HepG2 (cell line): ENCODE results near the gene SATB2. TPM values are rescaled to one million over a fixed set of nuclear protein-coding genes. Genes with fewer than 3 reads are reported as not detected.

Experiments
- ARID5B ChIP-seq: IDR thresholded peaks from 2 replicates; pipeline ENCODE4 v1.4.0; 2020; ENCODE audit warnings: mild to moderate bottlenecking, missing genetic modification reagents
- BATF2 ChIP-seq: sonication (generic); formaldehyde crosslinking; IDR thresholded peaks from 2 replicates; pipeline ENCODE4 v1.8.0; 2022; ENCODE audit warnings: mild to moderate bottlenecking, missing genetic modification reagents, moderate library complexity
- CCDC6 ChIP-seq: sonication (generic); formaldehyde crosslinking; IDR thresholded peaks from 2 replicates; pipeline ENCODE4 v1.8.1; 2022; ENCODE audit warnings: mild to moderate bottlenecking, missing genetic modification reagents, moderate library complexity
- DNMT1 ChIP-seq: sonication (generic); formaldehyde crosslinking; IDR thresholded peaks from 2 replicates; pipeline ENCODE4 v1.5.1; 2020; ENCODE audit warnings: mild to moderate bottlenecking, missing genetic modification reagents
- FOXC1 ChIP-seq: sonication (generic); formaldehyde crosslinking; IDR thresholded peaks from 2 replicates; pipeline ENCODE4 v1.8.0; 2022; ENCODE audit warnings: mild to moderate bottlenecking, missing genetic modification reagents, borderline replicate concordance
- GPBP1L1 ChIP-seq: sonication (generic); formaldehyde crosslinking; IDR thresholded peaks from 2 replicates; pipeline ENCODE4 v1.5.0; 2020; ENCODE audit warnings: mild to moderate bottlenecking, missing genetic modification reagents
- HHEX ChIP-seq: IDR thresholded peaks from 2 replicates; pipeline ENCODE4 v1.6.1; 2016; ENCODE audit warnings: control low read depth
- KLF12 ChIP-seq: sonication (generic); formaldehyde crosslinking; IDR thresholded peaks from 2 replicates; pipeline ENCODE4 v1.4.0; 2020; ENCODE audit warnings: missing genetic modification reagents, borderline replicate concordance
- SP4 ChIP-seq: sonication (generic); formaldehyde crosslinking; IDR thresholded peaks from 2 replicates; pipeline ENCODE4 v1.8.1; 2023; ENCODE audit warnings: mild to moderate bottlenecking, missing genetic modification reagents
- TERF1 ChIP-seq: sonication (generic); formaldehyde crosslinking; IDR thresholded peaks from 2 replicates; pipeline ENCODE4 v1.8.0; 2022; ENCODE audit warnings: mild to moderate bottlenecking, missing genetic modification reagents, moderate library complexity
- WIZ ChIP-seq: sonication (generic); formaldehyde crosslinking; IDR thresholded peaks from 2 replicates; pipeline ENCODE4 v1.5.1; 2020; ENCODE audit warnings: mild to moderate bottlenecking, missing genetic modification reagents
- YEATS2 ChIP-seq: sonication (generic); formaldehyde crosslinking; IDR thresholded peaks from 2 replicates; pipeline ENCODE4 v1.4.0; 2020; ENCODE audit warnings: missing genetic modification reagents, borderline replicate concordance
- ZBTB3 ChIP-seq: sonication (generic); formaldehyde crosslinking; IDR thresholded peaks from 2 replicates; pipeline ENCODE4 v1.4.0; 2020; ENCODE audit warnings: low read depth, mild to moderate bottlenecking, moderate library complexity, missing genetic modification reagents, borderline replicate concordance
- ZFP82 ChIP-seq: sonication (generic); formaldehyde crosslinking; IDR thresholded peaks from 2 replicates; pipeline ENCODE4 v1.5.1; 2020; ENCODE audit warnings: mild to moderate bottlenecking, missing genetic modification reagents, borderline replicate concordance
- ZNF234 ChIP-seq: sonication (generic); formaldehyde crosslinking; conservative IDR thresholded peaks from 2 replicates; pipeline ENCODE4 v1.5.1; 2020; ENCODE audit warnings: mild to moderate bottlenecking, missing genetic modification reagents
- ZNF256 ChIP-seq: sonication (generic); formaldehyde crosslinking; conservative IDR thresholded peaks from 2 replicates; pipeline ENCODE4 v1.4.0; 2020; ENCODE audit warnings: missing genetic modification reagents
- ZNF800 ChIP-seq: sonication (generic); formaldehyde crosslinking; IDR thresholded peaks from 2 replicates; pipeline ENCODE4 v1.4.0; 2020; ENCODE audit warnings: missing genetic modification reagents
- ZNF850 ChIP-seq: sonication (generic); formaldehyde crosslinking; conservative IDR thresholded peaks from 2 replicates; pipeline ENCODE4 v1.9.0; 2021; ENCODE audit warnings: mild to moderate bottlenecking, missing genetic modification reagents
- ZNF891 ChIP-seq: sonication (generic); formaldehyde crosslinking; IDR thresholded peaks from 2 replicates; pipeline ENCODE4 v1.5.0; 2020; ENCODE audit warnings: mild to moderate bottlenecking, missing genetic modification reagents
- polyA plus RNA-seq, 8 experiments: library from polyadenylated mRNA; depleted of rRNA in 3 of 8; stranded (reverse) in 7 of 8; unstranded in 1 of 8; fragments of >200 nt; fragmentation: Illumina TruSeq in 4 of 8; extraction: Trizol in 4 of 8; gene quantifications; 2 replicates each; pipeline versions ENCODE4 v1.2.1 to v1.2.3, GENCODE V29; 2011 to 2016; ENCODE audit warnings: low read depth in 4 of 8, missing spikeins in 1 of 8, mixed read lengths in 1 of 8; ENCODE audit not compliant: insufficient read depth in 1 of 8
- total RNA-seq, 5 experiments: library from RNA; depleted of rRNA; stranded (reverse); fragments of >200 nt; fragmentation: Illumina TruSeq; extraction: Trizol; gene quantifications; 2 replicates each; pipeline ENCODE4 v1.2.3, GENCODE V29; 2016; ENCODE audit warnings: low read depth in 1 of 5

Gene SATB2
- total and polyA plus RNA-seq, 2 of the 13 experiments (the other 11 are each of a cell fraction or from before 2014, with no cell fraction given), result 2.5 to 5.5 TPM

GRCh38 chr2:199455545-199456382 lies 2.0 kb downstream of the SATB2 start (continued):
- TF ChIP-seq ZNF800 (CRISPR knock-in tag), result peak; percentile 98
- TF ChIP-seq HHEX (CRISPR knock-in tag), result no peak
- TF ChIP-seq ZNF850 (CRISPR knock-in tag), result no peak
- TF ChIP-seq SP4, result no peak; the same call in none of the 2 replicates
- TF ChIP-seq ARID5B (CRISPR knock-in tag), result peak; percentile 90
- TF ChIP-seq WIZ (CRISPR knock-in tag), result no peak
- TF ChIP-seq YEATS2 (CRISPR knock-in tag), result 0 out of 2 replicates have a peak, but pooled peaks have one; percentile 57
- no peak for TF ChIP-seq TERF1
- TF ChIP-seq ZFP82 (CRISPR knock-in tag), result no peak
- no peak; the same call in none of the 2 replicates for TF ChIP-seq FOXC1
- TF ChIP-seq ZBTB3 (CRISPR knock-in tag), result no peak
- peak; percentile 64; the same call in 1 of the 2 replicates for TF ChIP-seq KLF12 (CRISPR knock-in tag)
- TF ChIP-seq ZNF234 (CRISPR knock-in tag), result no peak
- TF ChIP-seq BATF2 (CRISPR knock-in tag), result no peak
- 0 out of 2 replicates have a peak, but pooled peaks have one; percentile 36 for TF ChIP-seq DNMT1
- TF ChIP-seq ZNF256, result peak; percentile 78
- no peak; the same call in none of the 2 replicates for TF ChIP-seq ZNF891
- peak; percentile 77; the same call in 1 of the 2 replicates for TF ChIP-seq CCDC6 (CRISPR knock-in tag)
- TF ChIP-seq GPBP1L1, result no peak
